GM21786 (cell line): ENCODE results near the gene REXO1.

ENCODE experiments used
- ATAC-seq: cut with Tn5 transposase; IDR thresholded peaks from one replicate; pipeline ENCODE4 v1.9.1; 2021; ENCODE audit not compliant: unreplicated experiment

REXO1 gene

GRCh38 chr19:1816530-1817298, 31.6 kb downstream of the REXO1 start:
- ATAC-seq, result no peak

GRCh38 chr19:1815605-1816529, 32.4 kb downstream of the REXO1 start:
- ATAC-seq, result no peak

GRCh38 chr19:1814833-1815604, 33.3 kb downstream of the REXO1 start:
- no peak for ATAC-seq

- no peak for ATAC-seq
Measured at GRCh38 chr19:1814391-1814790, 33.9 kb downstream of the REXO1 start.

GRCh38 chr19:1813192-1814182, 34.8 kb downstream of the REXO1 start:
- ATAC-seq, result no peak

- ATAC-seq, result peak; percentile 84
Measured at GRCh38 chr19:1812426-1813191, 35.7 kb downstream of the REXO1 start.

- ATAC-seq, result no peak
Measured at GRCh38 chr19:1811942-1812425, 36.3 kb downstream of the REXO1 start, which contains the start of gene ATP8B3. Gene ATP8B3, minus strand, starts transcription at chr19:1812276. Its CDS starts 540 bp downstream, at chr19:1811736.

- ATAC-seq, result no peak
Measured at GRCh38 chr19:1811472-1811894, 36.8 kb downstream of the REXO1 start.

- no peak for ATAC-seq
Measured at GRCh38 chr19:1810439-1811160, 37.7 kb downstream of the REXO1 start.

- ATAC-seq, result no peak
Measured at GRCh38 chr19:1809678-1810077, 38.6 kb downstream of the REXO1 start.

- no peak for ATAC-seq
Measured at GRCh38 chr19:1808395-1808731, 39.9 kb downstream of the REXO1 start.

- ATAC-seq, result no peak
Measured at GRCh38 chr19:1807695-1808394, 40.4 kb downstream of the REXO1 start.

- ATAC-seq, result no peak
Measured at GRCh38 chr19:1807030-1807694, 41.1 kb downstream of the REXO1 start.

- ATAC-seq, result no peak
Measured at GRCh38 chr19:1806184-1807029, 41.9 kb downstream of the REXO1 start.

- no peak for ATAC-seq
Measured at GRCh38 chr19:1805401-1806183, 42.7 kb downstream of the REXO1 start.

- no peak for ATAC-seq
Measured at GRCh38 chr19:1804858-1805257, 43.4 kb downstream of the REXO1 start.
